SU-DHL-6 (cell line): Measurements from ENCODE around the gene CACNG4.

Source experiments
- H2AFZ ChIP-seq: fragments of 200-600 bp; sonication (generic); 2 replicates; pipeline ENCODE4 v1.6.1; 2014; ENCODE audit warnings: low read depth, mild to moderate bottlenecking, moderate library complexity, mixed read lengths, antibody characterized with exemption, low read length; ENCODE audit not compliant: severe bottlenecking
- H3F3A ChIP-seq: fragments of 200-600 bp; shearing (Covaris generic); 2 replicates; pipeline ENCODE4 v1.6.0; 2016; ENCODE audit warnings: antibody characterized with exemption, mild to moderate bottlenecking; ENCODE audit not compliant: insufficient read depth
- H3K27ac ChIP-seq: fragments of 200-600 bp; sonication (generic); 2 replicates; pipeline ENCODE4 v1.5.1; 2016; ENCODE audit warnings: low read depth, mild to moderate bottlenecking, low read length, moderate library complexity, mixed read lengths
- H3K27me3 ChIP-seq: fragments of 200-600 bp; sonication (generic), shearing (Covaris generic); 2 replicates; pipeline ENCODE4 v1.6.0; 2014; ENCODE audit warnings: mild to moderate bottlenecking, low read length
- H3K36me3 ChIP-seq: fragments of 200-600 bp; sonication (generic); 2 replicates; pipeline ENCODE4 v1.6.1; 2014; ENCODE audit warnings: mild to moderate bottlenecking, low read length, mixed read lengths
- H3K4me2 ChIP-seq: fragments of 300-600, 200-600 bp; shearing (Covaris generic), sonication (generic); 2 replicates; pipeline ENCODE4 v1.6.0; 2014; ENCODE audit warnings: low read length, low read depth, mild to moderate bottlenecking; ENCODE audit not compliant: poor library complexity, severe bottlenecking
- H3K4me3 ChIP-seq: fragments of 200-600 bp; sonication (generic); 2 replicates; pipeline ENCODE4 v1.5.1; 2014; ENCODE audit warnings: antibody characterized with exemption, low read length, mild to moderate bottlenecking, mixed read lengths; ENCODE audit not compliant: insufficient read depth, poor library complexity, severe bottlenecking
- H3K79me2 ChIP-seq: fragments of 200-600 bp; sonication (generic); 2 replicates; pipeline ENCODE4 v1.6.1; 2014; ENCODE audit warnings: mild to moderate bottlenecking, low read length, moderate library complexity; ENCODE audit not compliant: insufficient read depth
- H3K9ac ChIP-seq: fragments of 200-600 bp; sonication (generic); 2 replicates; pipeline ENCODE4 v1.7.0; 2014; ENCODE audit warnings: mild to moderate bottlenecking, low read length
- H3K9me2 ChIP-seq: fragments of 200-600 bp; sonication (generic); replicated peaks from 2 replicates; pipeline ENCODE4 v1.6.1; 2014; ENCODE audit warnings: low read length; ENCODE audit not compliant: insufficient read depth
- H3K9me3 ChIP-seq: fragments of 200-600 bp; sonication (generic); 2 replicates; pipeline ENCODE4 v1.6.1; 2014; ENCODE audit warnings: low read length, mixed read lengths; ENCODE audit not compliant: insufficient read depth
- H4K20me1 ChIP-seq: fragments of 200-600 bp; sonication (generic); 2 replicates; pipeline ENCODE4 v1.6.1; 2014; ENCODE audit warnings: low read depth, mild to moderate bottlenecking, antibody characterized with exemption, low read length, moderate library complexity, mixed read lengths
- CTCF ChIP-seq: fragments of 200-600 bp; sonication (generic); IDR thresholded peaks from one replicate; pipeline ENCODE4 v1.5.1; 2017; ENCODE audit warnings: antibody characterized with exemption, mild to moderate bottlenecking, low read length, moderate library complexity; ENCODE audit not compliant: insufficient read depth, poor library complexity, severe bottlenecking
- EZH2phosphoT487 ChIP-seq: fragments of 200-600 bp; sonication (generic), shearing (Covaris generic); conservative IDR thresholded peaks from 2 replicates; pipeline ENCODE4 v1.6.1; 2018; ENCODE audit warnings: mild to moderate bottlenecking, antibody characterized with exemption, low read length, moderate library complexity, mixed read lengths

CACNG4 gene

GRCh38 chr17:66952681-66953629 lies 11.6 kb upstream of the CACNG4 start:
- no peaks in the 10 kb centered on the region for H3K79me2 ChIP-seq
- no peaks in the 10 kb centered on the region for H3K36me3 ChIP-seq
- no peak overlapping the region for H3K27ac ChIP-seq
- H3K9ac ChIP-seq, result no peak overlapping the region
- no peaks in the 10 kb centered on the region for H3K27me3 ChIP-seq
- H3K9me2 ChIP-seq, result no peaks in the 10 kb centered on the region
- no peak overlapping the region for H3K4me3 ChIP-seq
- H3F3A ChIP-seq, result no peaks in the 10 kb centered on the region
- no peak for TF ChIP-seq CTCF
- TF ChIP-seq EZH2phosphoT487, result no peak
- H3K9me3 ChIP-seq, result no peaks in the 10 kb centered on the region
- no peaks in the 10 kb centered on the region for H4K20me1 ChIP-seq
- no peak overlapping the region for H2AFZ ChIP-seq
- H3K4me2 ChIP-seq, result no peak overlapping the region

- Histone ChIP-seq H4K20me1 (no peaks in the 10 kb centered on the region), H3K9ac (no peak overlapping the region), H3K79me2 (no peaks in the 10 kb centered on the region), H3F3A (no peaks in the 10 kb centered on the region), H3K27me3 (no peaks in the 10 kb centered on the region), H2AFZ (no peak overlapping the region), H3K9me2 (no peaks in the 10 kb centered on the region), H3K36me3 (no peaks in the 10 kb centered on the region), H3K27ac (no peak overlapping the region), H3K4me3 (no peak overlapping the region), H3K4me2 (no peak overlapping the region), H3K9me3 (no peaks in the 10 kb centered on the region)
- no peak for TF ChIP-seq EZH2phosphoT487
These were observed 10.9 kb upstream of the CACNG4 start for GRCh38 chr17:66953630-66954020.

GRCh38 chr17:66954632-66955031 lies 9.9 kb upstream of the CACNG4 start:
- no peak overlapping the region for H3K27ac ChIP-seq
- H3K36me3 ChIP-seq, result no peaks in the 10 kb centered on the region
- H3K79me2 ChIP-seq, result no peaks in the 10 kb centered on the region
- TF ChIP-seq EZH2phosphoT487, result no peak
- TF ChIP-seq CTCF, result no peak
- H3K9me2 ChIP-seq, result no peaks in the 10 kb centered on the region
- H3K4me2 ChIP-seq, result no peak overlapping the region
- H3K9ac ChIP-seq, result no peak overlapping the region
- no peaks in the 10 kb centered on the region for H3K27me3 ChIP-seq
- no peak overlapping the region for H3K4me3 ChIP-seq
- H3F3A ChIP-seq, result no peaks in the 10 kb centered on the region
- H3K9me3 ChIP-seq, result no peaks in the 10 kb centered on the region
- H2AFZ ChIP-seq, result no peak overlapping the region
- no peaks in the 10 kb centered on the region for H4K20me1 ChIP-seq

- no peaks in the 10 kb centered on the region for H3K27me3 ChIP-seq
These were observed 8.7 kb upstream of the CACNG4 start for GRCh38 chr17:66955821-66956220.

More at GRCh38 chr17:66955821-66956220, 8.7 kb upstream of the CACNG4 start:
- Histone ChIP-seq H3K36me3 (no peaks in the 10 kb centered on the region), H3F3A (no peaks in the 10 kb centered on the region), H3K4me3 (no peak overlapping the region), H3K4me2 (no peak overlapping the region), H3K9ac (no peak overlapping the region), H2AFZ (no peak overlapping the region), H3K79me2 (no peaks in the 10 kb centered on the region), H3K9me2 (no peaks in the 10 kb centered on the region), H3K9me3 (no peaks in the 10 kb centered on the region), H4K20me1 (no peaks in the 10 kb centered on the region), H3K27ac (no peak overlapping the region)
- TF ChIP-seq EZH2phosphoT487 (no peak), CTCF (no peak)
